ENCODE results near the gene NRG4.
"Not testable (repeated sequence)": the region's sequence is repeated elsewhere in the genome, so short reads cannot be mapped to it uniquely, and the experiment has no call there.

The NRG4 gene

GRCh38 chr15:75994220-75994619 is 18.0 kb downstream of the NRG4 start:
- H3K4me3 ChIP-seq (ENCODE audit: low read depth, low read length), result no peak overlapping the region

GRCh38 chr15:75992897-75993296 is 19.3 kb downstream of the NRG4 start:
- no peak overlapping the region for H3K4me3 ChIP-seq (ENCODE audit: low read depth, low read length)

GRCh38 chr15:75989875-75990274 is 22.3 kb downstream of the NRG4 start:
- no peak overlapping the region for H3K4me3 ChIP-seq (ENCODE audit: low read depth, low read length)

GRCh38 chr15:75989045-75989444 is 23.2 kb downstream of the NRG4 start:
- no peak overlapping the region for H3K4me3 ChIP-seq (ENCODE audit: low read depth, low read length)

GRCh38 chr15:75985971-75986370 is 26.3 kb downstream of the NRG4 start:
- H3K4me3 ChIP-seq (ENCODE audit: low read depth, low read length), result no peak overlapping the region

- not testable (repeated sequence) for H3K4me3 ChIP-seq (ENCODE audit: low read depth, low read length)
Measured at GRCh38 chr15:75984706-75985105, 27.5 kb downstream of the NRG4 start.

- no peak overlapping the region for H3K4me3 ChIP-seq (ENCODE audit: low read depth, low read length)
Measured at GRCh38 chr15:75982468-75982867, 29.8 kb downstream of the NRG4 start.

GRCh38 chr15:75981149-75981815 is 30.9 kb downstream of the NRG4 start:
- H3K4me3 ChIP-seq (ENCODE audit: low read depth, low read length), result no peak overlapping the region

GRCh38 chr15:75976766-75977165 is 35.5 kb downstream of the NRG4 start:
- H3K4me3 ChIP-seq (ENCODE audit: low read depth, low read length), result not testable (repeated sequence)

GRCh38 chr15:75966073-75966472 is 46.2 kb downstream of the NRG4 start:
- H3K4me3 ChIP-seq (ENCODE audit: low read depth, low read length), result no peak overlapping the region

GRCh38 chr15:75961331-75961730 is 50.9 kb downstream of the NRG4 start:
- H3K4me3 ChIP-seq (ENCODE audit: low read depth, low read length), result no peak overlapping the region

GRCh38 chr15:75955720-75956119 is 56.5 kb downstream of the NRG4 start:
- no peak overlapping the region for H3K4me3 ChIP-seq (ENCODE audit: low read depth, low read length)

- H3K4me3 ChIP-seq (ENCODE audit: low read depth, low read length), result no peak overlapping the region
Measured at GRCh38 chr15:75952525-75952924, 59.7 kb downstream of the NRG4 start.

GRCh38 chr15:75948761-75949296 is 63.4 kb downstream of the NRG4 start:
- H3K4me3 ChIP-seq (ENCODE audit: low read depth, low read length), result no peak overlapping the region

- no peak overlapping the region for H3K4me3 ChIP-seq (ENCODE audit: low read depth, low read length)
Measured at GRCh38 chr15:75947092-75947491, 65.1 kb downstream of the NRG4 start.

- no peak overlapping the region for H3K4me3 ChIP-seq (ENCODE audit: low read depth, low read length)
Measured at GRCh38 chr15:75945953-75946352, 66.3 kb downstream of the NRG4 start.

GRCh38 chr15:75943713-75944215 is 68.5 kb downstream of the NRG4 start:
- H3K4me3 ChIP-seq (ENCODE audit: low read depth, low read length), result no peak overlapping the region

- H3K4me3 ChIP-seq (ENCODE audit: low read depth, low read length), result no peak overlapping the region
Measured at GRCh38 chr15:75943246-75943645, 69.0 kb downstream of the NRG4 start.

GRCh38 chr15:75942464-75942863 is 69.8 kb downstream of the NRG4 start:
- no peak overlapping the region for H3K4me3 ChIP-seq (ENCODE audit: low read depth, low read length)

GRCh38 chr15:75930866-75931265 is 81.4 kb downstream of the NRG4 start:
- no peak overlapping the region for H3K4me3 ChIP-seq (ENCODE audit: low read depth, low read length)

- no peak overlapping the region for H3K4me3 ChIP-seq (ENCODE audit: low read depth, low read length)
Measured at GRCh38 chr15:75929799-75930565, 82.2 kb downstream of the NRG4 start.

All from iPS-11a (cell line).